Endodermal cell (in vitro differentiated cells): ENCODE data around the gene GCNT2. TPM values are rescaled to one million over a fixed set of nuclear protein-coding genes. Genes with fewer than 3 reads are reported as not detected.

ENCODE experiments used
- DNase-seq: peaks from one replicate; pipeline ENCODE4 v3.0.0-alpha.2; 2017
- H3K27ac ChIP-seq: 2 replicates; pipeline ENCODE4 v1.5.1; 2013; ENCODE audit warnings: mild to moderate bottlenecking, low read depth, low read length, moderate library complexity
- H3K27me3 ChIP-seq: 2 replicates; pipeline ENCODE4 v1.6.1; 2013; ENCODE audit warnings: mild to moderate bottlenecking, low read length, moderate library complexity; ENCODE audit not compliant: insufficient read depth, control insufficient read depth, poor library complexity, severe bottlenecking
- H3K36me3 ChIP-seq: 2 replicates; pipeline ENCODE4 v1.7.0; 2013; ENCODE audit warnings: mild to moderate bottlenecking, low read length, moderate library complexity; ENCODE audit not compliant: control insufficient read depth, insufficient read depth
- H3K4me1 ChIP-seq: one replicate; pipeline ENCODE4 v1.7.0; 2013; ENCODE audit warnings: low read length; ENCODE audit not compliant: control insufficient read depth, insufficient read depth
- H3K4me3 ChIP-seq: 2 replicates; pipeline ENCODE4 v1.5.1; 2013; ENCODE audit warnings: mild to moderate bottlenecking, low read length, moderate library complexity
- H3K9ac ChIP-seq: 2 replicates; pipeline ENCODE4 v1.6.1; 2013; ENCODE audit warnings: mild to moderate bottlenecking, low read length, moderate library complexity; ENCODE audit not compliant: poor library complexity, severe bottlenecking; ENCODE audit errors: extremely low read depth
- H3K9me3 ChIP-seq: 2 replicates; pipeline ENCODE4 v1.6.1; 2013; ENCODE audit warnings: mild to moderate bottlenecking, low read length, moderate library complexity; ENCODE audit not compliant: control insufficient read depth
- H3K27ac Mint-ChIP-seq: 2 replicates; pipeline ENCODE4 v1.8.0; 2020; ENCODE audit warnings: mixed read lengths
- H3K27me3 Mint-ChIP-seq: 2 replicates; pipeline ENCODE4 v1.8.0; 2021; ENCODE audit warnings: mild to moderate bottlenecking, mixed read lengths; ENCODE audit not compliant: insufficient read depth
- H3K36me3 Mint-ChIP-seq: 2 replicates; pipeline ENCODE4 v1.8.0; 2020; ENCODE audit warnings: low read depth, mixed read lengths
- H3K4me1 Mint-ChIP-seq: 2 replicates; pipeline ENCODE4 v1.8.0; 2020; ENCODE audit warnings: mixed read lengths
- H3K4me3 Mint-ChIP-seq: 2 replicates; pipeline ENCODE4 v1.8.0; 2020; ENCODE audit warnings: mild to moderate bottlenecking, moderate library complexity, mixed read lengths
- H3K9me3 Mint-ChIP-seq: 2 replicates; pipeline ENCODE4 v1.8.0; 2020; ENCODE audit warnings: mild to moderate bottlenecking, mixed read lengths
- CTCF ChIP-seq: fragments of 200-600 bp; sonication (generic); conservative IDR thresholded peaks from 2 replicates; pipeline ENCODE4 v1.5.0; 2021; ENCODE audit warnings: antibody characterized with exemption, mild to moderate bottlenecking
- WGBS, 2 experiments: methylation state at CpG; one replicate each; pipeline versions ENCODE4 v1.1.5 to v1.1.7; 2013; ENCODE audit warnings: missing lambda C conversion rate in 2 of 2, mixed read lengths in 1 of 2; ENCODE audit not compliant: insufficient coverage in 1 of 2, insufficient read length in 1 of 2; 5-methylcytosine and 5-hydroxymethylcytosine counted together
- total RNA-seq, 2 donors: library from RNA; stranded (reverse); fragmentation: NEBNext Ultra II Directional in 1 of 2; extraction: Animal tissue kit (Norgen Biotek cat#: 25700) in 1 of 2; gene quantifications; 2 replicates in 1 of 2; 3 replicates in 1 of 2; pipeline ENCODE4 v1.2.1, GENCODE V29; 2021

The GCNT2 gene
- total RNA-seq, 2 donors from 2014 or later: 23.3 to 24.9 TPM

GRCh38 chr6:10591422-10592160, 70.4 kb downstream of the GCNT2 start:
- H3K4me1 Mint-ChIP-seq: peaks cover 35% of the 10 kb centered on the region
- Histone ChIP-seq H3K4me3 (no peak overlapping the region), H3K27ac (no peak overlapping the region), H3K27me3 (no peaks in the 10 kb centered on the region), H3K9ac (no peak overlapping the region), H3K9me3 (no peaks in the 10 kb centered on the region), H3K4me1 (peaks cover 7% of the 10 kb centered on the region), H3K36me3 (no peaks in the 10 kb centered on the region)
- peaks cover 2% of the 10 kb centered on the region for H3K36me3 Mint-ChIP-seq
- no peaks in the 10 kb centered on the region for H3K27me3 Mint-ChIP-seq
- DNase-seq: no peak
- H3K4me3 Mint-ChIP-seq: no peak overlapping the region
- no peaks in the 10 kb centered on the region for H3K9me3 Mint-ChIP-seq
- WGBS, 2 experiments: 78 to 84% methylated on average over 12 to 14 of the region's 14 CpGs
- no peak for TF ChIP-seq CTCF
- no peak overlapping the region for H3K27ac Mint-ChIP-seq

GRCh38 chr6:10595731-10596664, 74.8 kb downstream of the GCNT2 start:
- Mint-ChIP-seq H3K27me3 (no peaks in the 10 kb centered on the region), H3K4me3 (no peak overlapping the region), H3K9me3 (no peaks in the 10 kb centered on the region), H3K36me3 (peaks cover 2% of the 10 kb centered on the region), H3K4me1 (peaks cover 63% of the 10 kb centered on the region), H3K27ac (peak overlapping the region; percentile 85)
- Histone ChIP-seq H3K4me3 (no peak overlapping the region), H3K27ac (no peak overlapping the region), H3K36me3 (no peaks in the 10 kb centered on the region), H3K9ac (no peak overlapping the region), H3K4me1 (peaks cover 6% of the 10 kb centered on the region), H3K9me3 (no peaks in the 10 kb centered on the region), H3K27me3 (no peaks in the 10 kb centered on the region)
- TF ChIP-seq CTCF: no peak
- peak; percentile 75 for DNase-seq
- 58 to 61% methylated on average over 8 to 11 of the region's 11 CpGs for WGBS, 2 experiments

- Mint-ChIP-seq H3K9me3 (no peaks in the 10 kb centered on the region), H3K4me1 (peaks cover 59% of the 10 kb centered on the region), H3K4me3 (no peak overlapping the region), H3K36me3 (peaks cover 2% of the 10 kb centered on the region), H3K27ac (peak overlapping the region; percentile 59), H3K27me3 (no peaks in the 10 kb centered on the region)
- Histone ChIP-seq H3K4me1 (peaks cover 7% of the 10 kb centered on the region), H3K4me3 (no peak overlapping the region), H3K27me3 (no peaks in the 10 kb centered on the region), H3K9ac (no peak overlapping the region), H3K9me3 (no peaks in the 10 kb centered on the region), H3K36me3 (no peaks in the 10 kb centered on the region), H3K27ac (no peak overlapping the region)
- WGBS, 2 experiments: 89% methylated on average over 5 of the region's 5 CpGs; no CpG with 5 or more reads in 1 of the 2 experiments
- DNase-seq: peak; percentile 29
- no peak for TF ChIP-seq CTCF
Observed at GRCh38 chr6:10597499-10598001, 76.4 kb downstream of the GCNT2 start.
